Activated gamma-delta T cell (primary cell): ENCODE results near the gene FNDC3B.

Source experiments
- DNase-seq: peaks from one replicate; lab custom pipeline; 2025; lab: John Stamatoyannopoulos, UW

The FNDC3B gene

DNA sequence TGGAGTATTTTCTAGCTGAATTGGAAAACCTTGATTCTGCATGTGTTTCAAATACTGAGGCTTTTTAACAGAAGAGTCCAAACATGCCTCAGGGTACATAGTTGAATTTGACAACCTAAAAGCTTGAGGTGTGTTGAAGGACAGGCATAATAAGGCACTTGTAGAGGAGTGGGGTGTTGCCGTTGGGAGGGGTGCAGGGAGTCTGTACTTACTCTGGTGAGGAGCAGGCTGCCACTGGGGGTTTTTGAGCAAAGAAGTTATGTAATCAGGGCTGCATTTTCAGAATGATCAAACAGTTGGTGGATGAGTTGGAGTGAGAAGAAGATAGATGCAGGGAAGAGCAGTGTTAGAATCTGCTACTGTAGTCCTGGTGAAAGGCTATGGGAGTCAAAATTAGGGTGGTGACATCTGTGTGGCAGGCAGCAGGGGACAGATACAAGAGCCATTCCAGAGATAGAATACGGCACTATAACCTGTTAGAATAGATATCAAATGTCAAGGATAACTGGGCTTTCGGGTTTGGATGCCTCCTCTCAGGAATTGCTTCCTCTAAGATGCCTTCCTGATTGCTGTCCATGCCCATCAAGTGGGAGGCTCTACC is 247.3 kb downstream of the FNDC3B start:
- DNase-seq, result no peak

DNA sequence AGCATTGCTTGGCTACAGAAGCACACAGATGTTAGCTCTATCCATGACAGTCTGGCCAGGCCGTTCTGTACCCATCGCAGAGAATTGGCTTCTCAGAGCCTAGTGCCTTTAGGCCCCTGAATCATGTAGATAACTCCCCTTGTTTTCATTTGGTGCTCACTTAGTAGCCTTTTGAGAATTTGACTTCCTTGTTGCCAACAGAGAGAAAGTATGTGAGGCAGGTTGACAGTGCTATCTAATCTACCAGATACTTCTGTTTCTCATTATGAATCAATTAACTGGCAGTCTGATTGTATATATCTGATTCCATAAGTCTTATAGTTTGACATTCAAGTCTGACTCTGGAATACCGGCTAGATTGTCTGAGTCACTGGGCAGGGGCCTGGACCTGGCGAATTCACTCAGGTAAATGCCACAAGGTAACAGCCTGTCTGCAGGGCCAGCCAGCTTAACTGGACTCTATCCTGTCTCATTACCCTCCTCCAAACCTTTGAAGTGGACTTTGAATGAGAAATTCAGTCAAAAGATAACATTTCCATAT is 248.6 kb downstream of the FNDC3B start:
- no peak for DNase-seq

GRCh38 chr3:172288651-172289050 is 249.3 kb downstream of the FNDC3B start:
- DNase-seq, result no peak

GRCh38 chr3:172289583-172289982 is 250.2 kb downstream of the FNDC3B start:
- DNase-seq, result no peak

DNA sequence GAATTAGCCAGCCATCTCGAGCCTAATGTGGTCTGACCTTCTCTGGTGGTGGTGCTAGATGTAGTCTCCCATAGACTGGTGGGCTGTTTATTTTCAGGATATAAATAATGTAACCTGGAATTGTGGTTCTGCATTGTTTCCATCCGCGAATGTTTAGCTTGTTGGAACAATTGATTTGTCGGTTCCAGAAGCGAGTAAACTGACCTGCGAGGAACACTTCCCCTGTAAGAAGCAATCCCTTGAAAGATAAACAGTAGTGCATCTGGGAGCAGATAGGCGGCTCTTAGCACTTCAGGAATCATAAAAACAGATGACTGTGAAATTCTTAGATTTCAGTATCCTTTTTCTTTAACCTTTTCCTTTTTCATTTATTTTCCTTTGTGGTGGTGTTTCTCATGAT is 251.1 kb downstream of the FNDC3B start:
- no peak for DNase-seq

GRCh38 chr3:172291650-172292049 is 252.3 kb downstream of the FNDC3B start:
- DNase-seq, result no peak

GRCh38 chr3:172292422-172292821 is 253.0 kb downstream of the FNDC3B start:
- DNase-seq, result no peak

GRCh38 chr3:172293093-172293492 is 253.7 kb downstream of the FNDC3B start:
- DNase-seq, result no peak

GRCh38 chr3:172294223-172294806 is 254.9 kb downstream of the FNDC3B start:
- no peak for DNase-seq

GRCh38 chr3:172296248-172296974 is 257.0 kb downstream of the FNDC3B start:
- DNase-seq, result no peak

GRCh38 chr3:172296975-172297332 is 257.6 kb downstream of the FNDC3B start:
- DNase-seq, result no peak

- DNase-seq, result no peak
Observed at GRCh38 chr3:172298247-172298646, 258.9 kb downstream of the FNDC3B start.

- DNase-seq, result no peak
Observed at GRCh38 chr3:172300187-172300586, 260.8 kb downstream of the FNDC3B start.

- no peak for DNase-seq
Observed at GRCh38 chr3:172300862-172301261, 261.5 kb downstream of the FNDC3B start.

- DNase-seq, result no peak
Observed at GRCh38 chr3:172302203-172302602, 262.8 kb downstream of the FNDC3B start.

- no peak for DNase-seq
Observed at GRCh38 chr3:172303181-172303580, 263.8 kb downstream of the FNDC3B start.

DNA sequence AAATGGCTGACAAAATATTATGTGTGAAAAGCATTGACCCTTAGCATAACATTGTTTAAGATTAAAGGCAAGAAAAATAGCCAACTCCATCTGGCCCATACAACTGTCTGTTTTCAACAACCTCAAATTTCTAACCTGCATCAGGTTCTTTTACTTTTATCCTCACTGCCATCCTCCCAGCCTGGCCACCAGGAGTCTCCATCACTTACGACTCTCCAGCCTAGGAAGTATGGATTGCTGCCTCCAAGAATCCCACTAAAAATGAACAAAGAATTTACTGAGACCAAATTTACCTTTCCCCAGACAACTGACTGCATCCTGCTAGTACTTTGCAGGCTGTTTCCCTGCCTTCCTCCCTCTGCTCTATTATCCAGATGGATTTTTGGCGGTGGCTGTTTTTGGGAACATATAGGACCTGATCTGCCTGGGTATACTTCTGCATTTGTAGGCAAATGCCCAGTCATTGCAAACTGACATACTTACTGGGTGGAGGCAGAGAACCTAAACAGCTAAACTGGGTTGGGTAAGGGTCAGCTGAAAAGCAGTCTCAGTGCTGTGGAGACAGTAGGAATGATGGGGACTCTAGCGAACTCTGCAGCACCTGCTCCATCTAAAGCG is 264.7 kb downstream of the FNDC3B start:
- no peak for DNase-seq

GRCh38 chr3:172305552-172305951 is 266.2 kb downstream of the FNDC3B start:
- no peak for DNase-seq

DNA sequence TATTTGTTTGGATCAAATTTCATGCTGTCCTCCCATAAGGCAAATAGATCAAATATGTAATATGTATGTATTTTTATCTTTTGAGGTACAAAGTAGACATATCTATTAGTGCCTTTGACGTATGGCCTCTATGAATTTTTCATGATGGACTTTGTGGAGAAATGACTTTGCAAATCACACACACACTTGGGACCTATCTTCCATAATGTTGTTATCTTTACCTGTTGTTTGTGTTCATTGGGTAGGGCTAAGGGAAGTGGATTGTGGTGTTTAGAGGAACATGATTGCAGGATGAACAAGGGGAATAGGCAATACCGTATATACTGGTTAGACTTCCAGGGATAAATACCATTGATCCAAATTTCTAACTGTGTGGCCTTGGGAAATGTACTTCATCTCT is 266.6 kb downstream of the FNDC3B start:
- no peak for DNase-seq

DNA sequence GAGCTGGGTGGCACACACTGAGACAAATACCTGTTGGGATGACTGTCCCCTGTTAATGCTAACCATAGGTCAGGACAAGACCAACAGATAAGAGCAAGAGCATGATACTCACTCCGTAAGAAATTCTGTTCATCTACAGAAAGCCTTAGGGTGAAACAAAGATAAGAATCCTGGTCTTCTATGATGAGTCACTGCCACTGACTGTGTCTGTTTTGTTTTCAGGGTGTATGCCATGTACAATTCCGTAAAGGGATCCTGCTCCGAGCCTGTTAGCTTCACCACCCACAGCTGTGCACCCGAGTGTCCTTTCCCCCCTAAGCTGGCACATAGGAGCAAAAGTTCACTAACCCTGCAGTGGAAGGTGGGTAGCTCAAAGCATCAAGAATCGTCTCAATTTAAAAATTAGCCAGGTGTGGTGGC is 267.8 kb downstream of the FNDC3B start:
- DNase-seq, result no peak

- DNase-seq, result no peak
Observed at GRCh38 chr3:172309059-172309458, 269.7 kb downstream of the FNDC3B start.

GRCh38 chr3:172309741-172310427 is 270.5 kb downstream of the FNDC3B start:
- no peak for DNase-seq
